T-helper 9 cell (primary cell): ENCODE results near the gene SPAST.
"Not testable (repeated sequence)": the region's sequence is repeated elsewhere in the genome, so short reads cannot be mapped to it uniquely, and the experiment has no call there.

Experiments
- DNase-seq: peaks from one replicate; pipeline ENCODE4 v3.0.0-alpha.2; 2020

The SPAST gene

GRCh38 chr2:32128636-32129035, 65.3 kb downstream of the SPAST start:
- no peak for DNase-seq

- no peak for DNase-seq
These were observed 65.7 kb downstream of the SPAST start for GRCh38 chr2:32129086-32129485.

GRCh38 chr2:32135409-32135808, 72.1 kb downstream of the SPAST start:
- DNase-seq = no peak

- no peak for DNase-seq
These were observed 72.7 kb downstream of the SPAST start for GRCh38 chr2:32136097-32136496.

- DNase-seq = not testable (repeated sequence)
These were observed 88.2 kb downstream of the SPAST start for GRCh38 chr2:32151544-32151943.

- no peak for DNase-seq
These were observed 96.3 kb downstream of the SPAST start for GRCh38 chr2:32159678-32160077.

- no peak for DNase-seq
These were observed 97.9 kb downstream of the SPAST start for GRCh38 chr2:32161296-32161695.

- DNase-seq = not testable (repeated sequence)
These were observed 100.9 kb downstream of the SPAST start for GRCh38 chr2:32164254-32164653.

GRCh38 chr2:32165027-32165347, 101.6 kb downstream of the SPAST start:
- DNase-seq = not testable (repeated sequence)

GRCh38 chr2:32166115-32166574, 102.8 kb downstream of the SPAST start:
- DNase-seq = no peak

- DNase-seq = no peak
These were observed 105.2 kb downstream of the SPAST start for GRCh38 chr2:32168513-32168912.

GRCh38 chr2:32172870-32173269, 109.5 kb downstream of the SPAST start:
- no peak for DNase-seq

- no peak for DNase-seq
These were observed 119.3 kb downstream of the SPAST start for GRCh38 chr2:32182667-32183066.

GRCh38 chr2:32189011-32189410, 125.7 kb downstream of the SPAST start:
- no peak for DNase-seq

GRCh38 chr2:32192418-32192817, 129.1 kb downstream of the SPAST start:
- no peak for DNase-seq

- DNase-seq = no peak
These were observed 137.5 kb downstream of the SPAST start for GRCh38 chr2:32200814-32201213.

GRCh38 chr2:32203428-32203827, 140.1 kb downstream of the SPAST start:
- DNase-seq = not testable (repeated sequence)
